Endodermal cell (in vitro differentiated cells): ENCODE measurements around the gene CRPPA. TPM values are rescaled to one million over a fixed set of nuclear protein-coding genes. Genes with fewer than 3 reads are reported as not detected.

Experiments
- DNase-seq: peaks from one replicate; pipeline ENCODE4 v3.0.0-alpha.2; 2017
- H3K27ac ChIP-seq: 2 replicates; pipeline ENCODE4 v1.5.1; 2013; ENCODE audit warnings: mild to moderate bottlenecking, low read depth, low read length, moderate library complexity
- H3K27me3 ChIP-seq: 2 replicates; pipeline ENCODE4 v1.6.1; 2013; ENCODE audit warnings: mild to moderate bottlenecking, low read length, moderate library complexity; ENCODE audit not compliant: insufficient read depth, control insufficient read depth, poor library complexity, severe bottlenecking
- H3K36me3 ChIP-seq: 2 replicates; pipeline ENCODE4 v1.7.0; 2013; ENCODE audit warnings: mild to moderate bottlenecking, low read length, moderate library complexity; ENCODE audit not compliant: control insufficient read depth, insufficient read depth
- H3K4me1 ChIP-seq: one replicate; pipeline ENCODE4 v1.7.0; 2013; ENCODE audit warnings: low read length; ENCODE audit not compliant: control insufficient read depth, insufficient read depth
- H3K4me3 ChIP-seq: 2 replicates; pipeline ENCODE4 v1.5.1; 2013; ENCODE audit warnings: mild to moderate bottlenecking, low read length, moderate library complexity
- H3K9ac ChIP-seq: 2 replicates; pipeline ENCODE4 v1.6.1; 2013; ENCODE audit warnings: mild to moderate bottlenecking, low read length, moderate library complexity; ENCODE audit not compliant: poor library complexity, severe bottlenecking; ENCODE audit errors: extremely low read depth
- H3K9me3 ChIP-seq: 2 replicates; pipeline ENCODE4 v1.6.1; 2013; ENCODE audit warnings: mild to moderate bottlenecking, low read length, moderate library complexity; ENCODE audit not compliant: control insufficient read depth
- H3K27ac Mint-ChIP-seq: 2 replicates; pipeline ENCODE4 v1.8.0; 2020; ENCODE audit warnings: mixed read lengths
- H3K27me3 Mint-ChIP-seq: 2 replicates; pipeline ENCODE4 v1.8.0; 2021; ENCODE audit warnings: mild to moderate bottlenecking, mixed read lengths; ENCODE audit not compliant: insufficient read depth
- H3K36me3 Mint-ChIP-seq: 2 replicates; pipeline ENCODE4 v1.8.0; 2020; ENCODE audit warnings: low read depth, mixed read lengths
- H3K4me1 Mint-ChIP-seq: 2 replicates; pipeline ENCODE4 v1.8.0; 2020; ENCODE audit warnings: mixed read lengths
- H3K4me3 Mint-ChIP-seq: 2 replicates; pipeline ENCODE4 v1.8.0; 2020; ENCODE audit warnings: mild to moderate bottlenecking, moderate library complexity, mixed read lengths
- H3K9me3 Mint-ChIP-seq: 2 replicates; pipeline ENCODE4 v1.8.0; 2020; ENCODE audit warnings: mild to moderate bottlenecking, mixed read lengths
- WGBS, 2 experiments: methylation state at CpG; one replicate each; pipeline versions ENCODE4 v1.1.5 to v1.1.7; 2013; ENCODE audit warnings: missing lambda C conversion rate in 2 of 2, mixed read lengths in 1 of 2; ENCODE audit not compliant: insufficient coverage in 1 of 2, insufficient read length in 1 of 2; 5-methylcytosine and 5-hydroxymethylcytosine counted together
- total RNA-seq, 2 donors: library from RNA; stranded (reverse); fragmentation: NEBNext Ultra II Directional in 1 of 2; extraction: Animal tissue kit (Norgen Biotek cat#: 25700) in 1 of 2; gene quantifications; 2 replicates in 1 of 2; 3 replicates in 1 of 2; pipeline ENCODE4 v1.2.1, GENCODE V29; 2021
- TF ChIP-seq, protein P1 (sequence below): fragments of 200-600 bp; sonication (generic); conservative IDR thresholded peaks from 2 replicates; pipeline ENCODE4 v1.5.0; 2021; ENCODE audit warnings: antibody characterized with exemption, mild to moderate bottlenecking

The CRPPA gene
- total RNA-seq, 2 donors from 2014 or later: 3.7 to 5.4 TPM

DNA sequence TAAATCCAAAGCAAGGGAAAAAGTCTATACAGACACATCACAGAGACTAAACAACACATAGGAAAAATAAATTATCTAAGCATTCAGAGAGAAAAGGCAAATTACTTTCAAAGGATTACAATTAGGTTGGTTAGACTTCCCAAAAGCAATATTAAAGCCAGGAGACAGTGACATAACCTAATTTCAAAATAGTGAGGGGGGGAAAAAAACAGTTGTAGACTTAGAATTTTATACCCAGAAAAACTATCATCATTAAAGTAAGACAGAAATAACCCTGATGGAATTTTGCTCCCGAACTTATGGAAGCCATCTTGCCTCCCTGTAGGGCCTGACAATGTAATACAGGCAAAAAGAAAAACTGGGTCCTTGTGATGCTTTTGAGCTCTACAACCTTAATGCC lies 18.4 kb downstream of the CRPPA start:
- TF ChIP-seq, protein P1, sequence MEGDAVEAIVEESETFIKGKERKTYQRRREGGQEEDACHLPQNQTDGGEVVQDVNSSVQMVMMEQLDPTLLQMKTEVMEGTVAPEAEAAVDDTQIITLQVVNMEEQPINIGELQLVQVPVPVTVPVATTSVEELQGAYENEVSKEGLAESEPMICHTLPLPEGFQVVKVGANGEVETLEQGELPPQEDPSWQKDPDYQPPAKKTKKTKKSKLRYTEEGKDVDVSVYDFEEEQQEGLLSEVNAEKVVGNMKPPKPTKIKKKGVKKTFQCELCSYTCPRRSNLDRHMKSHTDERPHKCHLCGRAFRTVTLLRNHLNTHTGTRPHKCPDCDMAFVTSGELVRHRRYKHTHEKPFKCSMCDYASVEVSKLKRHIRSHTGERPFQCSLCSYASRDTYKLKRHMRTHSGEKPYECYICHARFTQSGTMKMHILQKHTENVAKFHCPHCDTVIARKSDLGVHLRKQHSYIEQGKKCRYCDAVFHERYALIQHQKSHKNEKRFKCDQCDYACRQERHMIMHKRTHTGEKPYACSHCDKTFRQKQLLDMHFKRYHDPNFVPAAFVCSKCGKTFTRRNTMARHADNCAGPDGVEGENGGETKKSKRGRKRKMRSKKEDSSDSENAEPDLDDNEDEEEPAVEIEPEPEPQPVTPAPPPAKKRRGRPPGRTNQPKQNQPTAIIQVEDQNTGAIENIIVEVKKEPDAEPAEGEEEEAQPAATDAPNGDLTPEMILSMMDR: no peak
- DNase-seq: no peak
- Histone ChIP-seq H3K4me3 (no peak overlapping the region), H3K9ac (no peak overlapping the region), H3K9me3 (peaks cover 43% of the 10 kb centered on the region), H3K27ac (no peak overlapping the region), H3K27me3 (no peaks in the 10 kb centered on the region), H3K36me3 (peaks cover 21% of the 10 kb centered on the region), H3K4me1 (no peaks in the 10 kb centered on the region)
- peaks cover 38% of the 10 kb centered on the region for H3K36me3 Mint-ChIP-seq
- WGBS, 2 experiments: 91 to 100% methylated on average over 1 of the region's 1 CpG
- H3K4me3 Mint-ChIP-seq: no peak overlapping the region
- H3K27me3 Mint-ChIP-seq: no peaks in the 10 kb centered on the region
- H3K4me1 Mint-ChIP-seq: no peaks in the 10 kb centered on the region
- H3K9me3 Mint-ChIP-seq: peaks cover 45% of the 10 kb centered on the region
- no peak overlapping the region for H3K27ac Mint-ChIP-seq

DNA sequence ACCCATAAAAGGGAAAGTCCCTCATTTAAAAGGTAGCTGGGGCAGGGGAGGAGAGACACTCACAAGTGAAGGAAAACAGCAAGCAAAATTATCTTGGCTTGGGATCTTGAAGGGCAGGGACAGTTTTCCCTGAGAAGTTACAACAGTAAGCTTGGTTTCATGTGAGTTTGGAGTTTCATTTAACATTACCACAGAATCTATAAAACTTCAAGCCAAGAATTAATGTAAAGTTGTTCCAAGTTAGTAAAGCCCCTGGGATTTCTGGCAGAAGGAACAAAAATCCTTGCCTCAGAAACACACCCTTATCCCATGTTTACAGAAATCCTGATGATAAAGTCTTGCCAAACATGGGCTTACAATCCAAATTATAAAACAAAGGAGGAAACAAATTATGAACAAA lies 19.2 kb downstream of the CRPPA start:
- Mint-ChIP-seq H3K27me3 (no peaks in the 10 kb centered on the region), H3K4me3 (no peak overlapping the region), H3K9me3 (peaks cover 53% of the 10 kb centered on the region), H3K27ac (no peak overlapping the region), H3K4me1 (no peaks in the 10 kb centered on the region), H3K36me3 (peaks cover 46% of the 10 kb centered on the region)
- no peaks in the 10 kb centered on the region for H3K27me3 ChIP-seq
- H3K4me3 ChIP-seq: no peak overlapping the region
- no peak for DNase-seq
- peaks cover 51% of the 10 kb centered on the region for H3K9me3 ChIP-seq
- no peak overlapping the region for H3K27ac ChIP-seq
- H3K9ac ChIP-seq: no peak overlapping the region
- no peaks in the 10 kb centered on the region for H3K4me1 ChIP-seq
- peaks cover 22% of the 10 kb centered on the region for H3K36me3 ChIP-seq
- TF ChIP-seq, protein P1: no peak

DNA sequence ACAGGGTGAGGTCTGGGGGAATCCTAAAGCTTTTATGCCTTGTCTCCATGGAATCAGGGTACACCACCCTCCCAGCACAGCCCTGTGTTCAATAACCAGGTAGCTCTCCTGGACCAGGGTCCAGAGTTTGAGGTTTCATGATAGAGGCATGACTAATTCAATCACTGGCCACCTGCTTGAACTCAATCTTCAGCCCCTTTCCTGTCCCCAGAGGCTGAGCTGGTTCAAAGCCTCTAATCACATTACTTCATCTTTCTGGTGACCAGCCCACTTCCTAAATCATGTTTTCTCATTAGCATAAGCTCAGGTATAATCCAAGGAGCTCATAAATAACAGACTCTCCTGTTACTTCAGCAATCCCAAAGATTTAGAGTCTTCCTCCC lies 20.5 kb downstream of the CRPPA start:
- DNase-seq: no peak
- H3K4me1 Mint-ChIP-seq: no peaks in the 10 kb centered on the region
- TF ChIP-seq, protein P1: no peak
- H3K9me3 ChIP-seq: peaks cover 63% of the 10 kb centered on the region
- H3K27ac Mint-ChIP-seq: no peak overlapping the region
- H3K36me3 ChIP-seq: peaks cover 22% of the 10 kb centered on the region
- H3K27ac ChIP-seq: no peak overlapping the region
- H3K4me3 ChIP-seq: no peak overlapping the region
- no peaks in the 10 kb centered on the region for H3K27me3 ChIP-seq
- H3K4me3 Mint-ChIP-seq: no peak overlapping the region
- no peaks in the 10 kb centered on the region for H3K27me3 Mint-ChIP-seq
- H3K9ac ChIP-seq: no peak overlapping the region
- peaks cover 65% of the 10 kb centered on the region for H3K9me3 Mint-ChIP-seq
- peaks cover 57% of the 10 kb centered on the region for H3K36me3 Mint-ChIP-seq
- no peaks in the 10 kb centered on the region for H3K4me1 ChIP-seq
